ENCODE data around the gene TTC7B. TPM values are rescaled to one million over a fixed set of nuclear protein-coding genes. Genes with fewer than 3 reads are reported as not detected.

TTC7B gene
- total and polyA plus RNA-seq, 2 of the 13 experiments (the other 11 are each of a cell fraction or from before 2014, with no cell fraction given): 1.3 to 3.2 TPM

DNA sequence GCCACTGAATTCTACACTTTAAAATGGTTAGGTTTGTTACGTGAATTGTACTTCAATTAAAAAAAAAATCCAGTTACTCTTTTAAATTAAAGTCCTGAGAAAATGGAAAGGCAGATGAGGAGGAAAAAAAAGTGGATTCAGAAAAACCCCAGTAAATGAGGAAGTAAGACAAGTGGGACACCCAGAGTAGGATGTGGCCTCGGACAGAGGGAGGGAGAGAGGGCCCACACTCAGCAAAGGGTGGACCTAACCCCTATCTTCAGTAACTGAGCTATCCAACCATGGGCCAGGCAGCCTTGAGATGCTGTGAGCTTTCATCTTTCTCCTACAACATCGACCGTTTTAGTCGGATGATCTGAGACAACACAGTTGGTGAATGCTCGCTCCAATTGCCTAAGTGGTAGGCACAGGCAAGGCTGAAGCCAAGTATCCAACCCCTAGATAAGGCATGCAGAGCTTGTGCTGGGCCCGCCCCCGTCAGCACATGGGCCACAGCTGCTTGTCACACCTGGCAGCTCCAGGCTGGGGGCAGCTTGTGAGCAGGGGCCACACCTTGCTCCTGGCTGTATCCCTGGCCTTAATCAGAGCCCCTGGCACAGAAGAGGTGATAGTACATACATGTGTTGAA is 142.1 kb downstream of the TTC7B start:
- no peak for DNase-seq (ENCODE audit: low spot score)
- Histone ChIP-seq H3K36me3 (replicated peaks in 1 of 2; ENCODE audit: control insufficient read depth in 1 of 2, insufficient read depth in 2 of 2, low read length in 2 of 2) (no peaks in the 10 kb centered on the region), H2AFZ (ENCODE audit: low read length) (no peak overlapping the region), H4K20me1 (ENCODE audit: insufficient read depth, low read length) (no peaks in the 10 kb centered on the region), H3K27me3 (ENCODE audit: control insufficient read depth in 1 of 2, insufficient read depth in 2 of 2, low read length in 2 of 2) (no peaks in the 10 kb centered on the region), H3K4me1 (ENCODE audit: insufficient read depth, low read length) (no peaks in the 10 kb centered on the region), H3K4me3 (replicated peaks in 1 of 3; ENCODE audit: insufficient read depth in 1 of 3, low read depth in 2 of 3, low read length in 3 of 3) (no peak overlapping the region), H3K9ac (ENCODE audit: insufficient read depth, low read depth, low read length) (no peak overlapping the region), H3K79me2 (ENCODE audit: insufficient read depth, low read length) (no peaks in the 10 kb centered on the region), H3K27ac (ENCODE audit: extremely low read length, insufficient read depth, low read length) (no peak overlapping the region), H3K9me3 (ENCODE audit: low read length) (no peaks in the 10 kb centered on the region), H3K4me2 (ENCODE audit: low read depth, low read length) (no peak overlapping the region)
- 52% methylated on average over 7 of the region's 8 CpGs for WGBS (ENCODE audit: low lambda C conversion rate)
- CTCF ChIA-PET (ENCODE audit: low intra/inter-chr PET ratio, low total read pairs): no interaction called here
- BruUV-seq (replicated peaks): no TSS peak
- in situ Hi-C loops (cut with HindIII; ENCODE audit: extremely low pct_ligation_motif_present, low pct_unique_long_range_greater_than_20kb): no loop called here
- no peak for ATAC-seq
- intact Hi-C loops (cut with micrococcal nuclease; ENCODE audit: unreplicated experiment): no loop called here
- TF ChIP-seq ZNF562 (CRISPR knock-in tag; IDR thresholded peaks at IDR 0.05; ENCODE audit: borderline replicate concordance): no peak
- TF ChIP-seq SRY (CRISPR knock-in tag; IDR thresholded peaks at IDR 0.05): no peak
- no peak for TF ChIP-seq PRDM15 (CRISPR knock-in tag; IDR thresholded peaks at IDR 0.05)
- no peak for TF ChIP-seq PITX1 (CRISPR knock-in tag; IDR thresholded peaks at IDR 0.05)
- TF ChIP-seq, protein P1, sequence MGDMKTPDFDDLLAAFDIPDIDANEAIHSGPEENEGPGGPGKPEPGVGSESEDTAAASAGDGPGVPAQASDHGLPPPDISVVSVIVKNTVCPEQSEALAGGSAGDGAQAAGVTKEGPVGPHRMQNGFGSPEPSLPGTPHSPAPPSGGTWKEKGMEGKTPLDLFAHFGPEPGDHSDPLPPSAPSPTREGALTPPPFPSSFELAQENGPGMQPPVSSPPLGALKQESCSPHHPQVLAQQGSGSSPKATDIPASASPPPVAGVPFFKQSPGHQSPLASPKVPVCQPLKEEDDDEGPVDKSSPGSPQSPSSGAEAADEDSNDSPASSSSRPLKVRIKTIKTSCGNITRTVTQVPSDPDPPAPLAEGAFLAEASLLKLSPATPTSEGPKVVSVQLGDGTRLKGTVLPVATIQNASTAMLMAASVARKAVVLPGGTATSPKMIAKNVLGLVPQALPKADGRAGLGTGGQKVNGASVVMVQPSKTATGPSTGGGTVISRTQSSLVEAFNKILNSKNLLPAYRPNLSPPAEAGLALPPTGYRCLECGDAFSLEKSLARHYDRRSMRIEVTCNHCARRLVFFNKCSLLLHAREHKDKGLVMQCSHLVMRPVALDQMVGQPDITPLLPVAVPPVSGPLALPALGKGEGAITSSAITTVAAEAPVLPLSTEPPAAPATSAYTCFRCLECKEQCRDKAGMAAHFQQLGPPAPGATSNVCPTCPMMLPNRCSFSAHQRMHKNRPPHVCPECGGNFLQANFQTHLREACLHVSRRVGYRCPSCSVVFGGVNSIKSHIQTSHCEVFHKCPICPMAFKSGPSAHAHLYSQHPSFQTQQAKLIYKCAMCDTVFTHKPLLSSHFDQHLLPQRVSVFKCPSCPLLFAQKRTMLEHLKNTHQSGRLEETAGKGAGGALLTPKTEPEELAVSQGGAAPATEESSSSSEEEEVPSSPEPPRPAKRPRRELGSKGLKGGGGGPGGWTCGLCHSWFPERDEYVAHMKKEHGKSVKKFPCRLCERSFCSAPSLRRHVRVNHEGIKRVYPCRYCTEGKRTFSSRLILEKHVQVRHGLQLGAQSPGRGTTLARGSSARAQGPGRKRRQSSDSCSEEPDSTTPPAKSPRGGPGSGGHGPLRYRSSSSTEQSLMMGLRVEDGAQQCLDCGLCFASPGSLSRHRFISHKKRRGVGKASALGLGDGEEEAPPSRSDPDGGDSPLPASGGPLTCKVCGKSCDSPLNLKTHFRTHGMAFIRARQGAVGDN (CRISPR knock-in tag; IDR thresholded peaks at IDR 0.05): no peak
- TF ChIP-seq HDAC6 (IDR thresholded peaks at IDR 0.05; ENCODE audit: low read depth, low read length): no peak
- TF ChIP-seq CHD2 (IDR thresholded peaks at IDR 0.05; ENCODE audit: low read depth, low read length): no peak
- TF ChIP-seq HNRNPL (IDR thresholded peaks at IDR 0.05; ENCODE audit: low read depth, low read length): no peak
- TF ChIP-seq, protein P2, sequence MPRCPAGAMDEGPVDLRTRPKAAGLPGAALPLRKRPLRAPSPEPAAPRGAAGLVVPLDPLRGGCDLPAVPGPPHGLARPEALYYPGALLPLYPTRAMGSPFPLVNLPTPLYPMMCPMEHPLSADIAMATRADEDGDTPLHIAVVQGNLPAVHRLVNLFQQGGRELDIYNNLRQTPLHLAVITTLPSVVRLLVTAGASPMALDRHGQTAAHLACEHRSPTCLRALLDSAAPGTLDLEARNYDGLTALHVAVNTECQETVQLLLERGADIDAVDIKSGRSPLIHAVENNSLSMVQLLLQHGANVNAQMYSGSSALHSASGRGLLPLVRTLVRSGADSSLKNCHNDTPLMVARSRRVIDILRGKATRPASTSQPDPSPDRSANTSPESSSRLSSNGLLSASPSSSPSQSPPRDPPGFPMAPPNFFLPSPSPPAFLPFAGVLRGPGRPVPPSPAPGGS (CRISPR knock-in tag; IDR thresholded peaks at IDR 0.05): no peak
- TF ChIP-seq NR0B2 (CRISPR knock-in tag; IDR thresholded peaks at IDR 0.05): no peak
- no peak for TF ChIP-seq IRF2 (CRISPR knock-in tag; IDR thresholded peaks at IDR 0.05)
- no peak for FAIRE-seq
- POLR2A ChIA-PET: no interaction called here
